GM21528 (cell line): ENCODE data around the gene LINC01488.

Experiments used
- ATAC-seq: cut with Tn5 transposase; IDR thresholded peaks from one replicate; pipeline ENCODE4 v1.9.1; 2021; ENCODE audit warnings: mild to moderate bottlenecking, moderate library complexity; ENCODE audit not compliant: unreplicated experiment, low FRiP score

Gene LINC01488

DNA sequence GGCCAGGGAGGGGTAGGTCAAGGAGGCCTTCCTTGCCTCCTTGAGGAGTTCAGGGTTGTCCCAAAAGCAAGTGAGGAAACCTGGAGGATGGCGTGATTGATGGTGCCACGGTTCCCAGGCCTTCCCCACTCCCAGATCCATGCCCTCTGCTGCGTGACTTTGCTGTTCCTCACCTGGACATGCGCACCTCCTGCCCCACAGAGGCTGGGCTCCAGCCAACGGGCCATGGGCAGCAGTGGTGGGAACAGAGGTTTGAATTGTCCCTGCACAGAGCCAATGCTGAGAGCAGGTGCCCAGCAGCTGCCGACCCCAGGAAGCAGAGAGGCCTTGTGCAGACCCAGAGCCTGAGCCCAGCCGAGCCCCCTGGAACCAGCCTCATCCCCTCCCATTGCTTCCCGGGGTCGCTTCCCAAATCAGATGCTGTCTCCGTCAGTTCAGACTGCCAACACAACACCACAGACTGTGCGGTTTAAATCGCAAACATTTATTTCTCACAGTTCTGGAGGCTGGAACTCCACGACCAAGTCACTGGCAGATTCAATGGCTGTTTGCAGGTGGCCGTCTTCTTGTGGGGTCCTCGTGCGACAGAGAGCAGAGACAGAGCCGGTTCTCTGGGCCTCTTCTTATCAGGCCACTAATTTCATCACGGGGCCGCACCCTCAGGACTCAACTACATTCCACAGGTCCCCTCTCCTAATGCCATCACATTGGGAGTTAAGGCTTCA is 6.2 kb upstream of the LINC01488 start:
- ATAC-seq: no peak

DNA sequence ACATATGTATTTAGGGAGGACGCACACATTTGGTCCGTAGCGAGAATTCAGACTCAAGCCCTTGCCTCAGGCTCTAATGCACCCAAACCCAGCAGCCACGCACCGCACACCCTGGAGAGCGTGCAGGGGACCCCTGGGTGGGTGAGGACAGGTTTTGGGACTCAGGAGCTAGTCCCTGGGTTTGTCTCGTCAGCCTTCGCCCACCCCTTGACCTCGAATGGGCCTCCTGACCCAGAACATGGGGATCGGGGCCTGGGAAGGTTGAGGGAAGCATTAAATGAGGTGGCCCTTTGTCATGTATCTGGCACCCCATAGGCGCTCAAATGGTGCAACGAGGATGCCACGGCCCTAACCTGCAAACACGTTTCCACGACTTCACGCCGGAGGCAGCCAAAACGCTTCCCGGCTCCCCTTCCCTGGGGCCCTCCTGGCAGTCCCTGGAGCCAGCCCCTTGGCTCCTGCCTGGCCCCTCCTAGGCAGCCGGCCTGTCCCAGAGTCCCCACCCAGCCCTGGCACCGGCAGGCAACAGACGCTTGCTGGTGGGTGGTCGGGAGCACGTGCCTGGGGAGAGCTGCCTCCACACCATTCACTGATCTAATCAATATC is 5.5 kb upstream of the LINC01488 start:
- no peak for ATAC-seq

DNA sequence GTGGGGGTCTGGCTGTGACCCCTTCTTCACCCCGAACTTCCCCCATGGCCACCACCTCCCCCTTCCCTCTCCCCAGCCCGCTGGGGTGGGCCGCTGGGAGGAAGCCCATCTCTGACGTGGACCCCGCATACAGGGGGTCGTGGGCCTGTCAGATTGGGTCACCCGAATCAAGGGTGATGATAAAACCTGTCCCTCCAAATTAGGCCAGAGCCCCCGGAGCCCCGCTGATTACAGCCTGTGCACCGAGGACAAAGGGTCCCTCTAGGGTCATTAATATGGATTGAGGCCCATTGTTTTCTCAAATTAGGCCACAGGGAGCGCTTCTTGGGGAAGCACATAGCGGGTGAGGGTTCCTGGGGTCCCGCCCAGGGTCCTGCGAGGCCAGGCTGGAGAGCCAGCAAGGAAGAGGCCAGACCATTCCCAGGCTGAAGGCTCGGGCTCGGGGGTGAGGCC is 4.9 kb upstream of the LINC01488 start:
- no peak for ATAC-seq

DNA sequence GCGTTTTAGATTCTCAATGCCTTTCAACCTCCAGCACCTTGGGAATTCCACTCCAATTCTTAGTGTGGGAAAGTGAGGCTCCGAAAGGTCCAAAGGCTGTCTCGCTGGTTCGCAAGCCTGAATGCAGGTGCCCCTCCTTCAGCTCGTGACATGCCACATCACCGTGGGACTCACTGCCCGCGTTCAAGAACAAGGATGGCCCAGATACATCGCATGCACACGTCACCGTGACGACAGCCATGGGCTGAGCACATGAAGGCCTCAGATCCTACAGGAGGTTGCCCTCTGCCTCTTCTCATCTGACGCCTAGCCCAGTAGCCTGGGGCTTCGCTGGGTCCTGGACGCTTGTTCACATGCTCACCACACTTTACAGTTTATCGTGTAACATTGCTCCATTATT is 4.4 kb upstream of the LINC01488 start:
- ATAC-seq: no peak

DNA sequence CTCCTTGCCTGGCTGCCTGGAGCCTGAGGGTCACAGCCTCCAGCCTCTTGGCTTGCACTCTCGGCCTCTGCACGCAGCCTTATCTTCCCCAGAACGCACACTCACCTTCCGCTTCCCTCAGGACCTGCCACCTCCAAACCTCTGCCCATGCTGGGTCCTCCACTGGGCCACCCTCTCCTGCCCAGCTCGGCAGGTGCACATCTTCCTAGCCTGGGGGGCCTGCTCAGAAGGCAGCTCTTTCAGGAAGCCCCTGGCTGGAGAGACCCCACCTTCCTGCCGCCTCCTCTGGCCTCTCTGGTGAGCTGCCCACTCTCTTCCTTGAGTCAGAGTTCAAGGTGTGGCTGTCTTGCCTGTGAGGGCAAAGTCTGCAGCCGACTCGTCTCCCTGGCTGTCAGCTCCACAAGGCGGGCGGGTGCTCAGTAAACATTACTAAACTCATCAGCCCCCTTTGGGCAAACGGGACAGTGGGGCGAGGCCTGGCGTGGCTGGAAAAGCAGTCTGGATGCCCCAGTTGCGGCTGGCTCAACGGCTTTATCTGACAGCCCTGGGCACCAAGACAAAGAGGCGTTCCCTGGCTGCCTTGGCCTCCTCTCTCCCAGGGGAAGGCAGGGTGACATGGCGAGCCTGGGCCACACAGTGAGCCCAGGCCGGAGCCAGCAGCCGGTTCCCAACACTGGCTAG is 1.7 kb upstream of the LINC01488 start:
- no peak for ATAC-seq

DNA sequence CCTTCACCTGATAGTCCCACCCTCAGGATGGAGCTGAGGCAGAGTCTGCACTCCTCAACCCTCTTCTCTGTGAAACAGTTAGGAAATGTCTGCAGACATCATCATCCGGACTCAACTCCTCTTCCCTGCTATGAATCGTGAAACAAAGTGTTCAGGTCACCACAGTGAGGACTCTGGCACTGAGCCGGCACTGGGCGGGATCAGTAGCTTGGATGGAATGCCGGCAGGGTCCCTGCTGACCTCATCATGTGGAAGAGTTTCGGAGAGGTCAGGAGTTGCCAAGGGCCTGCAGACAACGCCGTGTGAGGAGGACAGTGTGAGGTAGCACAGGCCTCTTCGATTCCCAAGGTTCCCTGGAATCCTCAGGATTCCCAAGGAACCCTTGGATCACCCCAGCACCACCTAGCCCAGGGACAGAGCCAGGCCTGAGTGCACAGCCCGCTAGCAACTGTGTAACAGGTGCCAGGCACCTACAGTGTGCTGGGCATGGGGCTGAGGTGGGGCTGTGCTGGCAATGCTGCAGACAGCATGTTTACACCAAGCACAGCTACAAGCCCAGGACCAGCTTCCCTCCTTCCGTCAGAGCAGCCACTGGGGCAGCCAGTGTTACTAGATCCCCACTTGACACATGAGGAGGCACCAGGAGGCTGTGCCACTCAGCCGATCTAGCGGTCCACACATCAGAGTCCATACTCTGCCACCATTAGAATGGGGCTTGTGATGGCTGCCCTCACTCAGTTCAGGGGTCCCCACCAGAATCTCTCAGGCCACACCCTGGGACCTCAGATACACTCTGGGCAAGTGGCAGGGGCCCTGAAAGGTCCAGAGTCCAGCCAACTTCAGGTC is 693 bp upstream of the LINC01488 start:
- no peak for ATAC-seq

DNA sequence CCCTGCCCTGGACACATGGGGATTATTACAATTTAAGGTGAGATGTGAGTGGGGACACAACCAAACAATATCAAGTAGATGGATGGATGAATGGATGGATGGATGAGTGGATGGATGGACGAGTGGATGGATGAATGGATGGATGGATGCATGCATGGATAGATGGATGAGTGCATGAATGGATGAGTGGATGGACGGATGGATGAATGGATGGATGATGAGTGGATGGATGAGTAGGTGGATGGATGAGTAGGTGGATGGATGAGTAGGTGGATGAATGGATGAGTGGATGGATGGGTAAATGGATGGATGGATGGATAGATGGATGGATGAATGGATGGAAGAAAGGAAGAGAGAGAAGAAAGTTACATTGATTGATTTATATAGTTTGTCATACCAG is 859 bp downstream of the LINC01488 start:
- no peak for ATAC-seq

DNA sequence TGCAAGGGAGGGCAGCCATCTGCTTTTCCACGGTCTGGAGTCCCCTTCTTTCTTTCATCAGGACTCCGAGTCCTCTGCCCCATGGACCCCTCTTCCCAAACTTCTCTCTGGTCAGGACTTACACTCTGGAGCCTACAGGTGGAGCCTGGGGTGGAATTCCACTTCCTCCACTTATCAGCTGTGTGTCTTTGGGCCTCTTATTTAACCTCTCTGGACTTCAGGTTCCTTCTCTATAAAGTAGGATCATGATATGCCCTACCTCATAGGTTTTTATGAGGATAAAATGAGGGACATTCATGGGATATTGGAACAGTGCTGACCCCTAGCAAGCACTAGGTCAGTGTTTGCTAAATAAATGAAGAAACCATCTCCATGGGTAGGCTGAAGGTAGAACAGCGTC is 1.7 kb downstream of the LINC01488 start:
- ATAC-seq: no peak

DNA sequence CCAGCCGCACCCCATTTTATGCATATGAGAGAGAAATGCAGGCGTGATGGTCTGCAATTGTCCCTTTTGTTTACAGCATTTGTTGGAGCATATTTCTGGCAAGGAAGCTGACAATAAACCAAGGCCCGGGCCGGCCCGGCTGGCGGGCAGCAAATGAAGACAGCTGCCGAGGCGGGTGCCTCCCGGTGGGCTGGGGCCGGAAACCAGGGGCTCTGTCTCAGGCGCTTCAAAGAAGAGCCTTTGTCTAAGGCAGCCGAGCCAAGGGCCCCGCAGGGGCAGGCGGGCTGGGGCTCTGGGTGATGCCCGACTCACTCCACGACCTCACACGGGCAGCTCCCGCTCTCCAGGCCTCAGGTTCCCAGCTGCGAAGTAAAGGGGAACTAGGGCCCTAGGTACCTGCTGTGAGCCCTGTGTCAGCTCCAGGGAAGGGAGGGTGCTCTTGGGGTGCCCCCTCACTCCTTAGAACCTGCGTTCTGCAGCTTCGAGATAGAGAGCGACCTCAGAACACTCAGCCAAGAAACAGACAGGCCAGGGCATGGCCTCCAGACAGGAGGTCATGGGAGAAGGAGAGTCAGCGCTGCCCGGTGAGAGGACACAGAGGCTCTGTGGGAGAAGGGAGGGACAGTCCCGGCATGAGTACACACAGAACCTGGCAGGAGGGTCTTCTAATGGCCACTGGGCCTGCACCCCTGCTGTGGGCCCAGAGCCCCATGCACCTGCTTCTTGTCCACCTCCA is 2.4 kb downstream of the LINC01488 start:
- ATAC-seq: no peak

DNA sequence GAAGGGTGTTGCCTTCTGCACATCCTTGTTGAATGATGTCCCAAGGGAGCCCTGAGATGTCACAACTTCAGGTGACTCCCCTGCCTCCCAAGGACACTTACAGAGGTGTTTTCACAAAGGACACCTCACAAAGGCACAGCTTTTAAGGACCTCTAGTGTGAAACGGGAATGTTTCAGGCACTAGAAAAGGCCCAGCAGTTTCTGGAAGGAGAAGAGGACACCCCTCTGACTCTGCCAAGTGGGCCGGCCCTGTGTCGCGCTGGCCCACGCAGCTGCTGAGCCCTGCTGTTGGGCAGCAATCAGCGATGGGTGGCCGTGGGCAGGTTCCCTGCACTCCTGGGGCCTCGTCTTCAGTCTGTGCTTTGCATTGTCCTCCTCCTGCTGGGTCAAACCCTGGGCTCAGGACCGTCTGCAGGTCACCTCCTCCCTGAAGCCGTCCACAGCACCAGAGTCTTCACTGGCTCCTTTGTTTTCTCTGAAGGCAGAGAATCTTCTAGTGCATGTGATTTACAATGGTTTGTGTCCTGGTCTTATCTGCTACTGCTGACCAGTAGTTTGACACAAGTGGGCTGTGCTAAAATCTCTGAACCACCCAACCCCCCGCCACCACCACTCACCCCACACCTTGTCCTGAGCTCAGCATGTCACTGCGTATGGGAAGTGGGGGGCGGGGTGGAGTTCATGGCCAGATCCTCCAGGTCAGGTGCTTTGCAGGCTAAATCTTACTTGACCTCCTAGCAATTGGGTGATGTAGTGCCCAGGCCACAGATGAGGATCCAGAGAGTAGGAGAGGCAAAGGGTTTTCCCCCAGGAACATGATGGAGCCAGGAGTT is 3.2 kb downstream of the LINC01488 start:
- ATAC-seq: no peak

DNA sequence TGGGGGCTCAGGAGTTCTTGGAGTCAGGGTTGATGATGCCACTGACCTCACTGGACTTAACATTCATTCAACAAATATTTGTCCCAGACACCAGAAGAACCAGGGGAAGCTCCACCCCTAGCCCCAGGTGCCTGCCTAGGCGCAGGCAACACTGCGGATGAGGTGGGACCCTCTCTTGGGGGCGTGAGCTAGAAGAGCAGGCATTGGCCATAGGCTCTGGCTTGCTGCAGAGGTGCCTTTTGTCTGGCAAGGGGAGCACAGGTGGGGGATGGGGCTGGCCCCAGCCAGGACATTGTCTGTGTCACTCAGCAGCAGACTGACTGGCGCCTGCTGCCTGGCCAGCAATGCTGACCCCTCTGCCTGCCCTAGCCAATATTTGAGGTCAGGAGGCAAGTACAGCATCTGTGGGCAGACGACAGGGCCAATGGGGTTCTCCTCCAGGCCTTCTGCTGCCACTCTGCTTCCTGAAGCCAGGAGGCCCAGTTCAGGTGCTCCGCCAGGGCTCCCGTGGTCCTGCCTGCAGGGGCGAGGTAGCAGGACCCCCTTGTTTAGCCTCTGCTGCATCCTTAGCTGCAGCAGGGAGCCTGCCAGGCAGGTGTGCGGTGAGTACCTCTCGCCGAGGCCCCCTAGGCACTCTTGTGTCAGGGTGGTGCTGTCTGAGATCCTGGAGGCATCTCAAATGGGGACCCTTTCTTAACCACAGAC is 4.0 kb downstream of the LINC01488 start:
- ATAC-seq: no peak

DNA sequence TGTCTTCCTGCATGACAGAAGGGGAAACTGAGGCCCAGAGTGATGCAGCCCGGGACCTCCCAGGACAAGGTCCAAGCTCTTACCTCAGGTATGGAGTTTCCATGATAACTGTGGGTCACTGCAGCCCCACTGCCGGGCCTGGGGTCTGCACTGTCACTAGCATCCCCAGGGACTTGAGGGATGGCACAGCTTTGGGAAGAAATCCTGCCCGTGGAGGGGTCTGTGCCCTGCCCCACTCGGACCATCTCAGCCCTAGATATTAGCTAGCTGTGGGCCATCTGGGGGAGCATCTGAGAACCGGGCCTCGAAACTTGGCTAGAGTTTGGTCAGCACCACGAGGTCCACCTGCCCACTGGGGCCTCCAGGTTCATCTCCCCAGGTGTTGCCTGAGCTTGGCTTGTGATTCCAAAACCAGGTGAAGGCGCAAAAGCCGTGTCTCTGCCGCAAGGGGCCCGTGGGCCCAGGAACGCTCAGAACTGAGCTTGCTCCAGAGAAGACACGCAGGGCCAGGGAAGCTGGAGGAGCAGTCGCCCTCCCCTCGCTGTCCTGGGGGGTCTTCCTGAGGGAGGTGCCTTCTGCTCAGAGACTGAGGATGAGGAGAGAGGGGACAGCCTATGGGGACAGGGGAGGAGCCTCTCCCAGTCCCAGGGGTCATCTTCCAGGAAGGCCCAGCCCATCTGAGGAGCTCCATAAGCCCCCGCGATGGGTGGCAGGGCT is 4.8 kb downstream of the LINC01488 start:
- ATAC-seq: no peak

DNA sequence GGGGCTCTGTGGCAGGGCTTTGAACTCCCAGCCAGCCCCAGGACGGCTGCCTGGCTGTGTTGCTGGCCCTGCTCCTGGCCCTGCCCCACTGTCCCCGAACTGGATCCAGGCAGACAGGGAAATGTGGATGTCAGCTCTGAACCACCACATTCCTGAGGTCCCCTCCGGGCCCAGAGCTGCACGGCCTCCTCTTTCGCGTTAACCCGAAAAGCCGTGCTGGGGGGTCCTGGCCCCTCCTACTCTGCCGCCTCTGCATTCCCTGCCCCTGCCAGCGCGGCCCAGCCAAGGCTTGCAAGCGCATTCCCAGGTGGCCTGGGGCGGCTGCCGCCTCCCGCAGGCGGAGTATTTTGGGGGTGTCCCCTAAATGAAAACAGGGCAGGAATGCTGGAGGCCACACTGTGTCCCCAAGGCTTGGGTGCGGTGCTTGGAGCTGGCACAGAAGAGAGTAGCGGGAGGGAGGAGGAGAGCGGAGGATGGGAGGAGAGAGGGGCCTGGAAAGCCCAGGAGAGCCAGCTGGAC is 5.4 kb downstream of the LINC01488 start:
- no peak for ATAC-seq

DNA sequence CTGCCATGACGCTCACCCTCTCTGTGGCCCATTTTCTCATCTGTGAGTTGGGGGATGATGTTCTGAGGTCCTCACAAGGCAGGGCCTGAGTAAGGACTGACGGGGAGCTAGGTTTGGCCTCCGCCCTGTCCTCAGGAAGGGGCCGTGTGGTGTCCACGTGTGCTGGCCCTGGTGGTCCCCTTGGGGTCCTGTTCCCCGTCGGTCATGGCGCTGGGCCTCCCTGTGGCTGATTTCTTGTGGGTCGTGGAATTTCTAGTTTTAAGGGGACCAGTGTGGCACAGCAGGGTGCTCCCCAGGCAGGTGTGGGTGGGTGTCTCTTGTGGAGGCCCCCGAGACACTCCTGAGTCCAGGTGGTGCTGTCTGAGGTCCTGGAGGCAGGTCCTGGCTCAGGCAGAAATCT is 5.9 kb downstream of the LINC01488 start:
- no peak for ATAC-seq

DNA sequence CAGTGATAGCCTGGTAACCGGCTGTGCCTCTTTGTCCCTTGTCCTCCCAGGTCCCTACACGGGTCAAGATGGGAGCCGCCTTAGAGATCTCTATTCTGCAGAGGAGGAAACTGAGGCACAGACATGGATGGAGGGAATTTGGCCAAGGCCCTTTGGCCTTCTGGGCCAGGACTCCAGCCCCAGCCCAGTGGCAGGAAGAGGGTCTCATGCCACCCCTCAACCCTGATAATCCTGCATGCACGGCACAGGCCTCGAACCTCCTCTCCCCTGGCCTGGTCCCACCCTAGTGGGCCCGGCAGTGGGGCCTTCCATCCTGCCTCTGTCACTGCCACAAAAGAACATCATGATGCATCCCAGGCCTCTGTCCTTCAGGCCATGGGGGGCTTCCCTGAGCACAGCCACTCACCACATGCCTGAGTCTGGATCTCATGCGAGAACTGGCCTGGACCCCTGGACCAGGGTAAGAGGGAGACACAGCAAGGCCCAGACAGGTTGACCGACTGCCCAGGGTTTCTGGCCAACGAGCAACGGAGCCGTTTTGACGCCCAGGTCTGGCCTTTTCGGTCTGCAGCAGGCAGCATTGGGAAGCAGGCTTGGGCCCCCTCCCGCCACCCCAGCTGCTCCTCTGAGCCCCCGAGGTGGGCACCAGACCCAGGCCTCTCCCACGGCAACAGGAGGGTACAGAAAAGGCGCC is 6.5 kb downstream of the LINC01488 start:
- no peak for ATAC-seq

DNA sequence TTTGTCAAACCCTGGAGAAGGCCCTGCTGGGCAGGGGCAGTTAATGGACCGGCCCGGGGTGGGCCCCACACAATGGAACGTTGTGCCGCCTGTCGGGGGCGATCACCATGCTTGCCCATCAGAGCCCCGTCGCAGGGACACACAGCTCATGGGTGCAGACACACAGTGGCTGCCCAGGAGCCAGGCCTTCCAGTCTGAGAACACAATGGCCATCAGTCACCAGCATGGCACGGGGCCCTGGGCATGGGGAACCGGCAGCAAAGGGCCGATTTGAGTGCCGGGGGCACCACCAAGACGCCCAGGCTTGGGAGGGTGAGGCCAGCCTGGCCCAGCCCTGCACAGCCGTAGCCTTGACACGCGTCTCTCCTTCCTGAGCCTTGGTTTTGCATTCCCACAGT is 7.1 kb downstream of the LINC01488 start:
- no peak for ATAC-seq

DNA sequence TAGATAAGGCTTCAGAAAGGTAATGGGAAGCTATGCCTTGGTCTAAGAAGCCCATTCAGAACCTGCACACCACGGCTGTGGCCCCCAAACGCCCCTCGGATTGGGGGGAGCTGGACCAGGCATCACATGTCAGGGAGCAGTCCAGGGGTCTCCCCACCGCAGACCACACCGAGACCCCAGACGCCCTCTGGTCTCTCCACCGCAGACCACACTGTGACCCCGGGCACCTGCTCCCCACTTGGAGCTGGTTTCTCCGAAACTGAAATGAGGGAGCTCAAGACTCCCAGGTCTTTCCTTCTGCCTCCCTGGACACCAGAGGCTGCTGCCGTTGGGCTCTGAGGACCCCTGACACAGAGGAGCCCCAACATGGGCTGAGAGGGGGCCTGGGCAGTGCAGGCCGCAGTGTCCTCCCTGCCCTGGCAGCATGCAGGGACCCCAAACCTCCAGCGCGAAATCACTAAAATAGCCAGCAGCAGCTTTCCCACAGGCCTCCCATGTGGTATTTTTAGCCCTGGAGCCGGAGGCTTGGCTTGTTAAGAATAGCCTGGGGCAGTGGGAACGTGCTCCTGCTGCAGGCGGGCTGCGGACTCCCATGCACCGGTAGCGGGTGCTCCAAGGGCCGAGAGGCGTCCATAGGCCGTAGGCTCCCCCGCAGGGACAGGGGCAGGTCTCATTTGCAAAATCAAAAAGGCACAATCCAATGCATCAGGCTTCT is 7.7 kb downstream of the LINC01488 start:
- ATAC-seq: no peak
